Stimulated activated CD8-positive, alpha-beta memory T cell treated with anti-CD3 and anti-CD28 coated beads, Interleukin-12 subunit alpha, Interleukin-12 subunit beta, amount 100 ng/mL, for 24 hours (primary cell): Measurements from ENCODE around the gene NDST1.

ENCODE experiments used
- DNase-seq: peaks from one replicate; pipeline ENCODE4 v3.0.0-alpha.2; 2020; ENCODE audit errors: extremely low read depth

The NDST1 gene

DNA sequence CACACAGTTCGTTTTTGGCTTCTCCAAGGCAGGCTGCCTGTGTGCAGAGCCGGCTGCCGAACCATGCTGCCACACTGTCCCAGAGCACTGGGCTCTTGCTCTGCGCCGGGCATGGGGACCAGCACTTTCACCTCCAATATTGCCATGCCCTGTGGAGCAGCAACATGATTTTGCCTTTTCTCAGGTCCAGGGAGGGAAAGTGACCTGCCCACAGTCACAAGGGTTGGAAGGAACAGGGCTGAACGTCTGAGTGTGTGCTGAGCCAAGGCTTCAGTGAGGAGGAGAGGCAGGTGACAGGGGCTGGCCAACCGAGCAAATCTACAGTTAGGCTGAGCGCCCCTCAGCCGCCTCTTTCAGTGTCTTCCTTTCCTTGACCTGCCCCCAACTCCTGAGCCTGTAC is 98.5 kb downstream of the NDST1 start:
- DNase-seq = no peak

DNA sequence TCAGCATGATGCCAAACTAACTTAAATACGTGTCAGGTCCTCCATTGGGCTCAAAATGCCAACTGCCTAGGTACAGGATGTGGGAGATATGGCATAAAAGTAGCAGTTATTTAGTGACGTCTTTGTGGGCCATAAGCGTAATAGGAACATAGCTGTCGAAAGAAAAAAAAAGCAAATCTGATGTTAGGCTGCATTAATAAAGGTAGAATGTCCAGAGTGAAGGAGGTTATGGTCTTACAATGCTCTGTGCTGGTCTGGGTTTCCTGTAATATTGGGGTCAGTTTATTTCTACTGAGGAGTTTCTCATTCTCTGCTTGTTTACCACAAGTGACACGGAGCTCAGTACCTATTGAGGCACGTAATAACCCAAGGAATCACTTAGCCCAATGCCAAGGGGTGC is 99.2 kb downstream of the NDST1 start:
- DNase-seq = no peak
